ENCODE measurements around the gene SLAMF6.
"Not testable (repeated sequence)": the region's sequence is repeated elsewhere in the genome, so short reads cannot be mapped to it uniquely, and the experiment has no call there.

SLAMF6 gene

DNA sequence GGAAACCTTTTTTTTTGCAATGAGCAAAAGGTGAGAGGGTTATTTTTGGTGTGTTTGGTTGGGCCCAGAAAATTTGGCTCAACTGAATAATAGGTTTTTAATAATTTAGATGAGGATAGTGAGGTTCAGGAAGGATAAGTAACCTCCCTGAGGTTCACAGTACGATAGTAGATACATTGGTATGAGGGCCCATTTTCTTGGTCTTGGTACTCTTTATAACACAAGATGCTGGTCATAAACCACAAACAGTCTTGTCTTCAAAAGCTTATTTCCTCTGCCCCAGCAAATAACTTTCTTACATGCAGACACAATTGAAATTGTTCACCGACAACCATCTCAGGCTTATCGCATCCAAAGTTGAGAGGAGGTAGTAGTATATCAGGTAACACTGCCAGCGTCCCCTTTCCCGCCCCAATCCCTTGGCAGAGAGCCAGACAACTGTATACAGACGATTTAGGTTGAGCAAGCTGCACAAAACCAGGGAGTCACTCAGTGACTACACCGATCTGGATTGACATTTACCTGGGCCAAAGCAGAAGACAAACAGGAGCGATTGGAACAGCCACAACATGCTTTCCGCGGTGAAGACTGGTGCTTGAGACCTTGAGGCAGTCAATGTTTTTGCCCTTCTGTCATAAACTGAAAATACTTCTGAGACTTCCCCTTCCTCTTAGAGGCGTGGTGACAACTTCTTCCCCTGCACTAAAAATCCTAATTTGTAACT is at the start of gene SLAMF6:
Gene SLAMF6 (minus strand): TSS at position 634 of the 724 bp plus-strand sequence. CDS start 63 bp downstream, at position 571.
- CTCF ChIA-PET: interaction anchor here (0.8 to 2.7 kb wide), 8 partner anchors 11 to 41 kb away, joined by 3 to 14 read pairs (median 3); no protein-coding TSS in a partner anchor
- TF ChIP-seq CTCF (IDR thresholded peaks at IDR 0.05; ENCODE audit: control extremely low read depth, extremely low read depth, low read depth, missing control alignments): no peak
- POLR2A ChIA-PET: interaction anchor here (0.9 kb wide), 1 partner anchor 25 kb away, joined by 5 read pairs; no protein-coding TSS in a partner anchor
- peak; percentile 37 for DNase-seq (ENCODE audit: extremely low spot score)

DNA sequence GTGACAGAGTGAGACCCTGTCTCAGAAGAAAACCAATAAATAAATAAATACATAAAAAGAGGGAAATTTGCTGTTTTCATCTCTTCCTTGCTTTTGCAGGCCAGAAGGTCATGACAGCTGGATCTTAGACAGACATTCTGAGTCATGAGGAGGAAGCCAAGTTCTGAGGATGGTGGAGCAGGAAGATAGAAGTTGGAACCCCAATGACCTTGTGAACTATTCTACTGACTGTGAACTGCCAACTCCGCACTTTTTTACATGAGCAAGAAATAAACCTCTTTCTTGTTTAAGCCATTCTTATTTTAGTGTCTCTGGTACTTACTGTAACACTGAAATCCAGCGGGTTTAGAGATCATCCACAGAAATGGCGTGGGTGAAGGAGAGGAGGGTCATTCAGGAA is 47.8 kb upstream of the SLAMF6 start:
- ChIA-PET POLR2A (no interaction called here), CTCF (interaction anchor here (2.4 to 18.5 kb wide), 3 partner anchors 10 to 22 kb away, joined by 10 to 163 read pairs (median 13); no protein-coding TSS in a partner anchor)
- TF ChIP-seq CTCF (IDR thresholded peaks at IDR 0.05; ENCODE audit: control extremely low read depth, extremely low read depth, low read depth, missing control alignments): no peak
- DNase-seq (ENCODE audit: extremely low spot score): no peak

- ChIA-PET POLR2A (no interaction called here), CTCF (interaction anchor here (2.6 to 18.5 kb wide), 2 partner anchors 9 to 21 kb away, joined by 13 to 163 read pairs; no protein-coding TSS in a partner anchor)
- TF ChIP-seq CTCF (IDR thresholded peaks at IDR 0.05; ENCODE audit: control extremely low read depth, extremely low read depth, low read depth, missing control alignments): no peak
- no peak for DNase-seq (ENCODE audit: extremely low spot score)
Measured at GRCh38 chr1:160569806-160570205, 46.8 kb upstream of the SLAMF6 start.

- no peak for DNase-seq (ENCODE audit: extremely low spot score)
- ChIA-PET POLR2A (no interaction called here), CTCF (interaction anchor here (18.5 kb wide), 1 partner anchor 19 kb away, joined by 163 read pairs; no protein-coding TSS in a partner anchor)
- no peak for TF ChIP-seq CTCF (IDR thresholded peaks at IDR 0.05; ENCODE audit: control extremely low read depth, extremely low read depth, low read depth, missing control alignments)
Measured at GRCh38 chr1:160567858-160568682, 45.0 kb upstream of the SLAMF6 start.

DNA sequence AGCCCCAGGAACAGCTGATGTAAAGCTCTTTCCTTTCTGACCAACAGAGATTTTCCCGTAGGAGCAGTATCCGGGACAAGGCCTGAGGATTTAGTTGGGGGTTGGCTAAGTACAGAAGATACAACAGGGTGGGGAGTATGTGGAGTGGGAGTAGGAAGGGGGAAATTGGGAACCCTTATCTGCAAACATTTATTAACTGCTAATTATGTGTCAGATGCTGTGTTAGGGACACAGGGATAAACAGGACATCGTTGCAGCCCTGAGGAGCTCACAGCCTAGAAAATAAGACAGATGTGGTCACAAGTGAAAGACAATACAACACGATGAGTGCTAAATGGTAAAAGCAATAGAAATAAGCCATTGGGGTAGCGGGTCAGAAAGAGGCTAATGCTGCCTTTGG is 44.3 kb upstream of the SLAMF6 start:
- CTCF ChIA-PET: interaction anchor here (1.5 to 18.5 kb wide), 2 partner anchors 11 to 19 kb away, joined by 6 to 163 read pairs; no protein-coding TSS in a partner anchor
- no peak for TF ChIP-seq CTCF (IDR thresholded peaks at IDR 0.05; ENCODE audit: control extremely low read depth, extremely low read depth, low read depth, missing control alignments)
- POLR2A ChIA-PET: no interaction called here

DNA sequence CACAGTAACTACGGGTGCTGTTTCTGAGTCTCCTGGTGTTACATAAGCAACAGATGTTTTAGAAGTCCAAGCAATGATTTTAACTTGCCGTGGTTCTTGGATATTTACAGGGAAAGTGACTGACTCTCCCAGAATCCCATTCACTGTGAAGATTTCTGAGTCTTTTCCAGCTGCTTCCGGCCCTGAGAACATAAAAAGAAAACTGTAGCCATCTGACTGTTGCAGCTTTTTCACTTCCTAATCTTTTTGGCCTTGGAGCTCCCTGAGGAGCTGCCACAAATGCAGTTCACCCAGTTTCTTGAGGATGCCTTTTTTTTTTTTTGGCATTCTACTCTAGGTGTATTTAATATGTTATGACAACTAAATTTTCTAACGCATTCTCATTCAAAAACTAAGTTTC is 42.5 kb upstream of the SLAMF6 start:
- ChIA-PET CTCF (interaction anchor here (0.6 to 18.5 kb wide), 6 partner anchors 7 to 41 kb away, joined by 3 to 163 read pairs (median 8); no protein-coding TSS in a partner anchor), POLR2A (no interaction called here)
- no peak for TF ChIP-seq CTCF (IDR thresholded peaks at IDR 0.05; ENCODE audit: control extremely low read depth, extremely low read depth, low read depth, missing control alignments)
- no peak for DNase-seq (ENCODE audit: extremely low spot score)

More for the DNA sequence above, 44.3 kb upstream of the SLAMF6 start:
- no peak for DNase-seq (ENCODE audit: extremely low spot score)

DNA sequence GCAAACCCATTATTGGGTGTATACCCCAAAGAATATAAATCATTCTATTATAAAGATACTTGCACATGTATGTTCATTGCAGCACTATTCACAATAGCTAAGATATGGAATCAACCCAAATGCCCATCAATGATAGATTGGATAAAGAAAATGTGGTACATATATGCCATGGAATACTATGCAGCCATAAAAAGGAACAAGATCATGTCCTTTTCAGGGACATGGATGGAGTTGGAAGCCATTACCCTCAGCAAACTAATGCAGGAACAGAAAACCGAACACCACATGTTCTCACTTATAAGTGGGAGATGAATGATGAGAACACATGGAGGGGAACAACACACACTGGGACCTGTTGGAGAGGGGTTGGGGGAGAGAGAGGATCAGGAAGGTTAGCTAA is 40.2 kb upstream of the SLAMF6 start:
- POLR2A ChIA-PET; DNase-seq (ENCODE audit: extremely low spot score): not testable (repeated sequence)
- CTCF ChIA-PET: interaction anchor here (1.3 to 18.5 kb wide), 4 partner anchors 10 to 57 kb away, joined by 3 to 163 read pairs (median 7); no protein-coding TSS in a partner anchor

DNA sequence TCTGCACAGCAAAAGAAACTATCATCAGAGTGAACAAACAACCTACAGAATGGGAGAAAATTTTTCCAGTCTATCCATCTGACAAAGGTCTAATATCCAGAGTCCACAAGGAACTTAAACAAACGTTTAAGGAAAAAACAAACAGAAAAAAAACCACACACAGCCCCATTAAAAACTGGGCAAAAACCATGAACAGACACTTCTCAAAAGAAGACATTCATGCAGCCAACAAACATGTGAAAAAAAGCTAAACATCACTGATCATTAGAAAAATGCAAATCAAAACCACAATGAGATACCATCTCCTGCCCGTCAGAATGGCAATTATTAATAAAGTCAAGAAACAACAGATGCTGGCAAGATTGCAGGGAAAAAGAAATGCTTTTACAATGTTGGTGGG is 39.7 kb upstream of the SLAMF6 start:
- CTCF ChIA-PET: interaction anchor here (1.3 to 18.5 kb wide), 3 partner anchors 12 to 15 kb away, joined by 4 to 163 read pairs (median 4); no protein-coding TSS in a partner anchor
- POLR2A ChIA-PET; DNase-seq (ENCODE audit: extremely low spot score): not testable (repeated sequence)
